GM12878 (cell line): Measurements from ENCODE around the gene IL16. TPM values are rescaled to one million over a fixed set of nuclear protein-coding genes. Genes with fewer than 3 reads are reported as not detected.

Experiments
- ATAC-seq: fragments of 200-7000 bp; cut with Tn5 transposase; 3 replicates; pipeline ENCODE4 v1.9.1; 2020; ENCODE audit warnings: mild to moderate bottlenecking, moderate library complexity
- BruUV-seq: library from RNA; stranded (reverse); fragments of 400-500 nt; replicated peaks from 2 replicates; lab custom pipeline; 2021; lab: Mats Ljungman, UMichigan
- CTCF ChIA-PET: fragments of 300-600 bp; sonication (Branson Sonifier 250); formaldehyde crosslinking; extraction: SDS; loops from one replicate; lab custom pipeline; 2021; ENCODE audit warnings: inconsistent platforms; lab: Yijun Ruan, JAX
- POLR2A ChIA-PET: fragments of 350-600 bp; formaldehyde crosslinking; extraction: SDS; loops from one replicate; lab custom pipeline; 2021; ENCODE audit warnings: inconsistent platforms; lab: Charles Lee
- RAD21 ChIA-PET: fragments of 300-600 bp; sonication (Branson Sonifier 250); formaldehyde crosslinking; loops from one replicate; lab custom pipeline; 2023; ENCODE audit warnings: antibody characterized with exemption; ENCODE audit not compliant: unreplicated experiment; lab: Charles Lee
- SMC1A ChIA-PET: fragments of 300-600 bp; sonication (Branson Sonifier 250); formaldehyde crosslinking; loops from one replicate; lab custom pipeline; 2023; ENCODE audit not compliant: unreplicated experiment, uncharacterized antibody; lab: Charles Lee
- DNase-seq: peaks from one replicate; pipeline ENCODE4 v3.0.0-alpha.2; 2011; ENCODE audit warnings: low read depth, low spot score
- FAIRE-seq: peaks from 3 replicates; lab custom pipeline; 2011; peaks lifted over from hg19 to GRCh38; lab: Jason Lieb, UNC
- H2AFZ ChIP-seq: 2 replicates; pipeline ENCODE4 v1.6.0; 2011; ENCODE audit warnings: low read depth, low read length, control low read depth; ENCODE audit not compliant: control insufficient read depth
- H3K27ac ChIP-seq: 2 replicates; pipeline ENCODE4 v1.5.1; 2011; ENCODE audit warnings: control low read depth; ENCODE audit not compliant: control insufficient read depth, insufficient read depth
- H3K27me3 ChIP-seq, 2 experiments: replicated peaks in 1 of 2; 2 replicates each; pipeline versions ENCODE4 v1.6.0 to v1.6.1; 2011; ENCODE audit warnings: low read length in 1 of 2; ENCODE audit not compliant: control insufficient read depth in 2 of 2, insufficient read depth in 2 of 2
- H3K36me3 ChIP-seq, 2 experiments: 2 replicates each; pipeline ENCODE4 v1.5.1; 2011; ENCODE audit warnings: low read length in 1 of 2; ENCODE audit not compliant: control insufficient read depth in 2 of 2, insufficient read depth in 2 of 2
- H3K4me1 ChIP-seq: 2 replicates; pipeline ENCODE4 v1.6.1; 2011; ENCODE audit warnings: mild to moderate bottlenecking, low read length, moderate library complexity, mixed read lengths; ENCODE audit not compliant: control insufficient read depth, insufficient read depth
- H3K4me2 ChIP-seq: 2 replicates; pipeline ENCODE4 v1.6.0; 2011; ENCODE audit warnings: control low read depth; ENCODE audit not compliant: control insufficient read depth, insufficient read depth
- H3K4me3 ChIP-seq: fragments of 200-600 bp; sonication (generic); 2 replicates; pipeline ENCODE4 v1.5.1; 2016
- H3K79me2 ChIP-seq: 2 replicates; pipeline ENCODE4 v1.6.0; 2011; ENCODE audit warnings: low read length; ENCODE audit not compliant: control insufficient read depth, insufficient read depth
- H3K9ac ChIP-seq: 2 replicates; pipeline ENCODE4 v1.8.0; 2011; ENCODE audit warnings: low read length, control low read depth, mixed read lengths; ENCODE audit not compliant: control insufficient read depth, insufficient read depth
- H3K9me3 ChIP-seq: replicated peaks from 3 replicates; pipeline ENCODE4 v1.5.1; 2011; ENCODE audit warnings: mild to moderate bottlenecking, low read length; ENCODE audit not compliant: control insufficient read depth, insufficient read depth
- H4K20me1 ChIP-seq: 2 replicates; pipeline ENCODE4 v1.6.0; 2011; ENCODE audit not compliant: control insufficient read depth, insufficient read depth
- FOXM1 ChIP-seq: IDR thresholded peaks from 2 replicates; pipeline ENCODE4 v1.6.1; 2012; ENCODE audit warnings: low read depth, mild to moderate bottlenecking, inconsistent platforms, low read length, moderate library complexity
- JUND ChIP-seq: IDR thresholded peaks from 2 replicates; pipeline ENCODE4 v1.6.1; 2012; ENCODE audit warnings: low read depth, mild to moderate bottlenecking, low read length, improper control_type of control experiment, moderate library complexity
- KDM1A ChIP-seq: fragments of 200-600 bp; sonication (generic); IDR thresholded peaks from 2 replicates; pipeline ENCODE4 v1.6.1; 2016; ENCODE audit warnings: borderline replicate concordance
- NFXL1 ChIP-seq: fragments of 450-650 bp; IDR thresholded peaks from 2 replicates; pipeline ENCODE4 v1.6.1; 2017; ENCODE audit warnings: antibody characterized with exemption, mild to moderate bottlenecking, borderline replicate concordance
- POLR2A ChIP-seq: IDR thresholded peaks from 2 replicates; pipeline ENCODE4 v1.6.1; 2011; ENCODE audit warnings: low read depth, mild to moderate bottlenecking, low read length
- POLR2AphosphoS5 ChIP-seq: IDR thresholded peaks from 2 replicates; pipeline ENCODE4 v1.6.1; 2011; ENCODE audit warnings: mild to moderate bottlenecking, low read length, inconsistent platforms
- POU2F2 ChIP-seq: IDR thresholded peaks from 3 replicates; pipeline ENCODE4 v1.6.1; 2011; ENCODE audit warnings: low read depth, mild to moderate bottlenecking, low read length, borderline replicate concordance
- SREBF2 ChIP-seq: IDR thresholded peaks from 2 replicates; pipeline ENCODE4 v1.6.1; 2012; ENCODE audit warnings: mild to moderate bottlenecking, low read length
- YBX1 ChIP-seq: fragments of 450-650 bp; IDR thresholded peaks from 2 replicates; pipeline ENCODE4 v1.6.1; 2016; ENCODE audit warnings: antibody characterized with exemption
- ZSCAN29 ChIP-seq: fragments of 450-650 bp; IDR thresholded peaks from 2 replicates; pipeline ENCODE4 v1.6.1; 2017; ENCODE audit warnings: mild to moderate bottlenecking, moderate library complexity
- WGBS: methylation state at CpG from one replicate; pipeline ENCODE4 v1.1.6; 2016; ENCODE audit warnings: low lambda C conversion rate; ENCODE audit not compliant: insufficient replicate concordance, insufficient coverage; ENCODE audit errors: missing lambda C conversion rate; 5-methylcytosine and 5-hydroxymethylcytosine counted together
- in situ Hi-C: fragments of 300-500 bp; cut with MboI; formaldehyde crosslinking; loops from 9 replicates; pipeline ENCODE4 v1.14.3; 2018; ENCODE audit warnings: mixed read lengths
- intact Hi-C: fragments of 100-400 bp; cut with micrococcal nuclease; formaldehyde crosslinking; loops from one replicate; pipeline ENCODE4 v1.14.2; 2022; ENCODE audit not compliant: unreplicated experiment
- polyA plus RNA-seq, 11 experiments: library from polyadenylated mRNA; depleted of rRNA in 4 of 11; unstranded in 6 of 11; stranded (reverse) in 5 of 11; fragments of >200 nt; fragmentation: Nextera tagmentation in 4 of 11; fragmentation: Illumina TruSeq in 1 of 11; extraction: Ambion mirVana in 4 of 11; extraction: Trizol in 1 of 11; gene quantifications; 1 replicate in 1 of 11; 2 replicates in 10 of 11; pipeline versions ENCODE4 v1.2.1 to v1.2.3, GENCODE V29; 2011 to 2016; ENCODE audit warnings: inconsistent platforms in 2 of 11, missing spikeins in 2 of 11, low read depth in 1 of 11
- total RNA-seq, 4 experiments: library from RNA; depleted of rRNA in 3 of 4; stranded (reverse); fragments of >200 nt in 3 of 4; fragmentation: Illumina TruSeq in 1 of 4; extraction: Trizol in 1 of 4; gene quantifications; 2 replicates each; pipeline versions ENCODE4 v1.2.1 to v1.2.3, GENCODE V29; 2013 to 2021
- TF ChIP-seq, protein P1 (sequence below): fragments of 450-650 bp; IDR thresholded peaks from 2 replicates; pipeline ENCODE4 v1.6.1; 2017; ENCODE audit warnings: borderline replicate concordance
- TF ChIP-seq, protein P2 (sequence below): IDR thresholded peaks from 2 replicates; pipeline ENCODE4 v1.6.1; 2011; ENCODE audit warnings: borderline replicate concordance, low read depth, mild to moderate bottlenecking, moderate library complexity, low read length; ENCODE audit not compliant: insufficient read depth, poor library complexity, severe bottlenecking

IL16 gene
- total and polyA plus RNA-seq, 10 of the 15 experiments (the other 5 are each of a cell fraction or from before 2014, with no cell fraction given): 21.7 to 206 (median 44.5) TPM

DNA sequence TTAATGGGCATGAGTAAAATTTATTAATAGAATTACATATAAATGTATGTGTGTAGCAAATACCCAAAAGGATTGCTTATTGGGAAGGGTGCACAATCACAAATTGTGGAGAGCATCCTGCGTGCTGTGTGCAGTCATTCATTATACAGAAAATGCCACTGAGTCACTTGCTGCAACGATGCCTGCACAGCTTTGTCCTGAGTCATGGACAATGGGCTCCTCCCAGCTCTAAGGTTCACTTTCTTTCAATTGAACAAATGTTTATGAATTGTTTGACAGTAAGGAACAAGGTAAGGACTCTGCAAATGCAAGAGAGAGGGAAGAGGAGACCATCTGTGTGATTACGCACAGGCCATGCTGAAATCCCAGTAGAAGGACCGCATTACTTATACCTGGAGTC is 43.9 kb upstream of the IL16 start:
- no peak for DNase-seq
- Histone ChIP-seq H2AFZ (no peak overlapping the region), H3K27ac (no peak overlapping the region), H3K9ac (no peak overlapping the region), H3K4me3 (no peak overlapping the region), H3K79me2 (no peaks in the 10 kb centered on the region), H3K4me2 (no peak overlapping the region), H3K36me3 (no peaks in the 10 kb centered on the region), H4K20me1 (no peaks in the 10 kb centered on the region), H3K27me3 (peaks cover 0 to 2% of the 10 kb centered on the region in 2 experiments; a peak in 1 of 4 replicates), H3K4me1 (no peaks in the 10 kb centered on the region), H3K9me3 (no peaks in the 10 kb centered on the region)
- no peak for TF ChIP-seq POU2F2
- TF ChIP-seq YBX1: no peak
- no peak for TF ChIP-seq POLR2A
- TF ChIP-seq, protein P1, sequence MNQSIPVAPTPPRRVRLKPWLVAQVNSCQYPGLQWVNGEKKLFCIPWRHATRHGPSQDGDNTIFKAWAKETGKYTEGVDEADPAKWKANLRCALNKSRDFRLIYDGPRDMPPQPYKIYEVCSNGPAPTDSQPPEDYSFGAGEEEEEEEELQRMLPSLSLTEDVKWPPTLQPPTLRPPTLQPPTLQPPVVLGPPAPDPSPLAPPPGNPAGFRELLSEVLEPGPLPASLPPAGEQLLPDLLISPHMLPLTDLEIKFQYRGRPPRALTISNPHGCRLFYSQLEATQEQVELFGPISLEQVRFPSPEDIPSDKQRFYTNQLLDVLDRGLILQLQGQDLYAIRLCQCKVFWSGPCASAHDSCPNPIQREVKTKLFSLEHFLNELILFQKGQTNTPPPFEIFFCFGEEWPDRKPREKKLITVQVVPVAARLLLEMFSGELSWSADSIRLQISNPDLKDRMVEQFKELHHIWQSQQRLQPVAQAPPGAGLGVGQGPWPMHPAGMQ: no peak
- TF ChIP-seq POLR2AphosphoS5: no peak
- TF ChIP-seq, protein P2, sequence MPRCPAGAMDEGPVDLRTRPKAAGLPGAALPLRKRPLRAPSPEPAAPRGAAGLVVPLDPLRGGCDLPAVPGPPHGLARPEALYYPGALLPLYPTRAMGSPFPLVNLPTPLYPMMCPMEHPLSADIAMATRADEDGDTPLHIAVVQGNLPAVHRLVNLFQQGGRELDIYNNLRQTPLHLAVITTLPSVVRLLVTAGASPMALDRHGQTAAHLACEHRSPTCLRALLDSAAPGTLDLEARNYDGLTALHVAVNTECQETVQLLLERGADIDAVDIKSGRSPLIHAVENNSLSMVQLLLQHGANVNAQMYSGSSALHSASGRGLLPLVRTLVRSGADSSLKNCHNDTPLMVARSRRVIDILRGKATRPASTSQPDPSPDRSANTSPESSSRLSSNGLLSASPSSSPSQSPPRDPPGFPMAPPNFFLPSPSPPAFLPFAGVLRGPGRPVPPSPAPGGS: no peak
- no peak for TF ChIP-seq SREBF2
- no peak for TF ChIP-seq NFXL1
- no peak for TF ChIP-seq ZSCAN29
- TF ChIP-seq JUND: no peak
- no peak for TF ChIP-seq KDM1A
- TF ChIP-seq FOXM1: no peak
- 58% methylated on average over 4 of the region's 4 CpGs for WGBS
- FAIRE-seq: no peak
- RAD21 ChIA-PET: interaction anchor here (0.6 to 1.0 kb wide), 2 partner anchors 20 to 48 kb away, joined by 3 to 4 read pairs; no protein-coding TSS in a partner anchor
- no TSS peak for BruUV-seq
- SMC1A ChIA-PET: interaction anchor here (0.7 to 6.2 kb wide), 9 partner anchors 9 to 119 kb away, joined by 3 to 102 read pairs (median 3); no protein-coding TSS in a partner anchor
- POLR2A ChIA-PET: interaction anchor here (0.6 kb wide), 1 partner anchor 603 kb away, joined by 3 read pairs; no protein-coding TSS in a partner anchor
- in situ Hi-C loops: no loop called here
- CTCF ChIA-PET: interaction anchor here (0.6 to 8.1 kb wide), 6 partner anchors 29 to 349 kb away, joined by 3 to 249 read pairs (median 4); no protein-coding TSS in a partner anchor
- intact Hi-C loops: no loop called here
- no peak for ATAC-seq
